Stimulated activated CD4-positive, alpha-beta T cell treated with anti-CD3 and anti-CD28 coated beads, Interleukin-12 subunit alpha, Interleukin-12 subunit beta, amount 100 ng/mL, for 48 hours (primary cell): ENCODE data around the gene TLL1.

ENCODE experiments used
- DNase-seq, 3 donors: peaks; one replicate each; pipeline ENCODE4 v3.0.0-alpha.2; 2020; ENCODE audit warnings: low read depth in 2 of 3, low spot score in 1 of 3

The TLL1 gene

DNA sequence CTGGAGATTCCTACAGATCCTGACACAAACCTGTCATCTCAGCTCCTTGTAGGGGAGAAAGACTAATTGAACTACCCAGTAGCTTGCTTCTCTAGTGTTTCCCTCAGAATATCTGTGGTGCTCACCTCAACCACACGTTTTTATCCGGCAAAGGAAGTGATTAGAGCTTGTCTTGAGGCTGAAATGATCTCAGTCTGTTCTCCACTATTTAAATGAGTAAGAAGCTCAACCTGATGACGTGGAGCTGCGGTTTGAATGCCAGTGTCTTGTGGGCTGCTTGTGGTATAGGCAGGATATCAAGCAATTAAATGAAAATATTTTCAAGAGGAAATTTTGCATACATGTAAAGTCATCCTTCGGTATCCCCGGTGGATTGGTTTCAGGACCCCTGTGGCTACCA, 270.2 kb downstream of the TLL1 start:
- peak in 1 of 3 donors; percentile 12 for DNase-seq

DNA sequence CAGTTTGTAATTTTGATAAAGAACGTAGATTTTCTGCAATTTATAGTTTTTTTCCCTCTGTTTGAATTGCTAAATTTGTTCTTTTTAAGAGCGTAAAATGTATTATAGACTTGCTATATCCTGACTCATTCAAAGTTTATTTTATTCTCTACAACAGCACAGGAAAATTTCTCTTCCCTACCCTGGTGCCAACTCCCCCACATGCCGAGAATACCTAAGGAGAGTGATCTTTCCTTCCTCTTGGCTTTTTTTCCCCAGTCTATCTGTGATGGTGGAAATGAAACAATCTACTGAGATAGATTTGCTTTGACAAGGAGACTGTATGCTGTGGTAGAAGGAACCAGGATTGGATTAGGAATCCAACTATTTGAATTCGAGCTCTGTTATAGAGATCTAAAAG, 271.6 kb downstream of the TLL1 start:
- DNase-seq = no peak

DNA sequence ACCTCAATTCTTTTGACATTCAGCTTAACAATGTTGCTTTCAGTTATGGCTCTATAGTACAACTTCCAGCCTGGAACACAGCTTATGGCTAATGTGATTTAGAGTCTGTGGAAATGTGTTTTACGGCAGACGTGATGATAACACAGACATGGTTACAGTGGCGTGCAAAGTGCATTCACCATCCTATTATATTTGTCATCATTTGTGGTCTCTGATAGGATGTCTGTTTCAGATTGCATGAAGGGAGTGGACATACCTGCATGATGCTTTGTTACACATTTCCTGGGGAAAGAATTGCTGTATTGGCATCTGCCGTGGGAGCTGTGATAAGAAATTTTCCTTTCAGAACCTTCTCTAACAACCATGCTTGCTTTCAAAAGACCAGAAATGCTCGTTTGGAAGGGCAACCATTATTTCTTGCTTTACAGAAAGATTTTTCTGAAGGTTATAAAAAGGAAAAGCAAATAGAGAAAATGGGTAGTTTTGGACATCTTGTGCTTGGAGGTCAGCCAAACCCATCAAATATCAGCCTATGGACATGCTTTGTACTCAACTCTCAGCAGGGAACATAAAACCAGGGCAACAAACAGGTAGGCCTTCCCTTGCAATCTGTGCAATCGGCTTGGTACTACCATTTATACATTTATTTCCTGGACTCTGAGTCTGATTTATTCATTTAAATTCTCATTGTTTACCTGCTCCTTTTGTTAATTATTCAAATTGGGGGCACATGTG, 273.9 kb downstream of the TLL1 start:
- no peak for DNase-seq
